GM23248 (cell line): Measurements from ENCODE around the gene CDH13.

Experiments used
- EZH2 ChIP-seq: fragments of 200-600 bp; sonication (generic); IDR thresholded peaks from 2 replicates; pipeline ENCODE4 v1.6.1; 2018; ENCODE audit warnings: antibody characterized with exemption, mild to moderate bottlenecking; ENCODE audit not compliant: insufficient read depth, poor library complexity, severe bottlenecking
- EZH2phosphoT487 ChIP-seq: fragments of 200-600 bp; sonication (generic); IDR thresholded peaks from 2 replicates; pipeline ENCODE4 v1.6.1; 2018; ENCODE audit warnings: antibody characterized with exemption, moderate library complexity, mild to moderate bottlenecking, low read depth; ENCODE audit not compliant: insufficient read depth

DNA sequence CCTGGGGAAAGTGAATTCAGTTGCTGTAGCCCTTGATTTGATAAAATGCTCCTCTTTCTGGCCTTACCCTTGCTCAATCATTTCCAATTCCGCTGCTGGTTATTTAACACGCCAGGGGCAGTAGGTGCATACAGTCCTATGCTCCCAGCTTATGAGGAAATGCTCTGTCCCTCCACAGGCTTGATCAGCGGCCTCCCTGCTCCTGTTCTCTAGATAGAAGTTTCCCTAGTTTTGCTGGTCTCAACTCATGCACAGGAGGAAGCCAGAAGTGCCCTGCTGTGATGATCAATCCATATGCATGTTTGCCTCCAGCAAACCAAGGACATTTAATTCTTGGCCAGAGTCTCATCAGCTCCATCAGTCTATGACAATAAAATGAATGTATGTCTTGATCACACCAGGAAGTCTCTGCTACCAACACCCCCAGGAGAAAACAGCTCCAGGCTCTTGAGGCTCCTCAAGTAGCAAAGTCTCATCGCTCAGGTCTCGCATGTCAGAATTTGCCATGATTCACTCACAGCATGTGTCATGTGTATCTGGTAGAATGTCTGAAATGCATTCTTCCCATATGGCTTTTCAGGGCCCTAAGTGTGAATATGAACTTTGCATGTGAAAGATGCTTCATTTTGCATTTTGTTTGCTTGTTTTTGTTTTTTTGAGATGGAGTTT lies 208.9 kb downstream of the CDH13 start:
- TF ChIP-seq EZH2 (no peak), EZH2phosphoT487 (no peak)
